ENCODE results near the gene NATD1.
"Not testable (repeated sequence)": the region's sequence is repeated elsewhere in the genome, so short reads cannot be mapped to it uniquely, and the experiment has no call there.

The NATD1 gene

DNA sequence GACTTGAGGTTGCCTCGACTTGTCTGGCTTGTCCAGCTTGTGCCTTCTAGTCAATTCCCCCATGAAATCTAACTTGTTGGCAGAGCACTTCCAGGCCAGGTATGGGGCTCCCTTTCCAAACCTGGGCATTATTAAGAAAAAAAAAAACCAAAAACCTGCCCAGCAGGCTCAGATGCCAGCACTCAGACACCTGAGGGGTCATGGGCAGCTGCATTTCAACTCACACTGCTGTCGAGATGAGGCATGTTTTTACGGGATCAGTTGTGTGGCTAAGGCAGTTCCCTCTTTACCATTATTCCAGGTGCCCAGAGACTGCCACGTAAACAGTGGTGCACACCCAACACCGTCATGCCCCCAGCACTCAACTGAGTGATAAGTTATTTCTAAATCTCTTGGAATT, 57.1 kb downstream of the NATD1 start:
- no peak overlapping the region for H3K4me3 ChIP-seq (ENCODE audit: low read depth, low read length)
- H3K27ac ChIP-seq (ENCODE audit: low read depth, low read length) = no peak overlapping the region
- H3K27me3 ChIP-seq (ENCODE audit: control insufficient read depth, insufficient read depth, low read length) = no peaks in the 10 kb centered on the region
- H3K36me3 ChIP-seq (ENCODE audit: control insufficient read depth, insufficient read depth, low read length) = peaks cover 33% of the 10 kb centered on the region
- no peak overlapping the region for H3K9ac ChIP-seq (ENCODE audit: low read length)
- no peaks in the 10 kb centered on the region for H3K9me3 ChIP-seq (ENCODE audit: control insufficient read depth, insufficient read depth, low read depth, low read length)
- peaks cover 27% of the 10 kb centered on the region for H3K4me1 ChIP-seq (ENCODE audit: control insufficient read depth, insufficient read depth, low read length)

DNA sequence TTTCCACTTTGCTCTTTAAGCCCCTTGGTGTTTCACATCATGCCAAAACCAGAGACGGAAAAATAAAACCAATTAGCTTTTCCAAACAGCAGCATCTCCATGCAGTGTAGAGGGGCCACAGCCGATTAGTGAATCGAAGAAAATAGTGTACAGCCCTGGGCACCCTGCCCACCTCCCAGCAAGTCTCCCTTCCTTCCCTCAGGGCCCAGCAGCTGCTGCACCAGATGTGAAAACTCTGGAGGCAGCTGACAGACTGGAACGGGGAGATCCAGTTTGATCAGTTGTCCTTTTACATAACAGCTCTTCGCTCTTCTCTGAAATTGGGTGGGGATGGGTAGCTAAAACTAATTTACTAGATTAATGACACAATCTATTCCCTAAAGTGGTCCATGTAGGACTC, 58.5 kb downstream of the NATD1 start:
- Histone ChIP-seq H3K9ac (ENCODE audit: low read length) (no peak overlapping the region), H3K9me3 (ENCODE audit: control insufficient read depth, insufficient read depth, low read depth, low read length) (no peaks in the 10 kb centered on the region), H3K4me3 (ENCODE audit: low read depth, low read length) (no peak overlapping the region), H3K27ac (ENCODE audit: low read depth, low read length) (no peak overlapping the region), H3K36me3 (ENCODE audit: control insufficient read depth, insufficient read depth, low read length) (peaks cover 42% of the 10 kb centered on the region), H3K4me1 (ENCODE audit: control insufficient read depth, insufficient read depth, low read length) (peaks cover 13% of the 10 kb centered on the region), H3K27me3 (ENCODE audit: control insufficient read depth, insufficient read depth, low read length) (no peaks in the 10 kb centered on the region)

DNA sequence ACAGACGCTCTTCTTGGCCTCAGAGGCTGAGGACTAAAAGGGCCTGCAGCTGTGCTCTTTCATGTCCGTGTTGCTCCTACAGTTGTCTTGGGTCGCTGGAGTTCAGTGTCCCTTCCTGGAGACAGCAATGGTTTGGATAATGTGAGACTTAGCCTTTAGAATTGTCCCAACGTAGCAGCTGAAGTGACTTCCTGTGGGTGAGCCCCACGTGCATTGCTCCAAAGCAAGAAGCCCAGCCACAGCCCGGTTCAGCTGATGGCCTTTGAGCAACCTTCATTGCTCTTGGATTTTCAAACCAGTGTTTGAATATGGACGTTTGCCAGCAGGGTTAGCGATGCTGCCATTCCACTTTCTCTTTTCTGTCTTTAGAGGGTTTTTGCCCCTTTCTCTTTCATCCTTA, 59.0 kb downstream of the NATD1 start:
- Histone ChIP-seq H3K9me3 (ENCODE audit: control insufficient read depth, insufficient read depth, low read depth, low read length) (no peaks in the 10 kb centered on the region), H3K9ac (ENCODE audit: low read length) (no peak overlapping the region), H3K27ac (ENCODE audit: low read depth, low read length) (no peak overlapping the region), H3K27me3 (ENCODE audit: control insufficient read depth, insufficient read depth, low read length) (no peaks in the 10 kb centered on the region), H3K4me1 (ENCODE audit: control insufficient read depth, insufficient read depth, low read length) (peaks cover 8% of the 10 kb centered on the region), H3K4me3 (ENCODE audit: low read depth, low read length) (no peak overlapping the region), H3K36me3 (ENCODE audit: control insufficient read depth, insufficient read depth, low read length) (peaks cover 43% of the 10 kb centered on the region)

DNA sequence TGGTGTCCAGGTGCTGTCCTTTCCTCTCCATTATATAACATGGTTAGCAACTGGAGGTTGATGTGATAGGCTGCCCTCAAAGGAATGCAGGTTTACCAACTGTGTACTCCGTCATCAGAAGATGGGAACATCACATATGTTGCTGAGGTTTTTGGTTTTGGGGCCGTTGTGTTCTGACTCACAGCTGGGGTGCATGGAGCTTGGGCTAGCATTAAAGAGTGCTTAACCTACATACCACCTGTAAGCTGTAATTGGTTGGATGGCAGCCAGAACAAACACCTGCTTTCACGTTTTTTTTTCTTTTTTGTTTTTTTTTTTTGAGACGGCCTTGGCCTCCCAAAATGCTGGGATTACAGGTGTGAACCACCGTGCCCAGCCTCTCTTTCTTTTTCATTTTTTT, 60.2 kb downstream of the NATD1 start:
- H3K36me3 ChIP-seq (ENCODE audit: control insufficient read depth, insufficient read depth, low read length) = peaks cover 44% of the 10 kb centered on the region
- no peak overlapping the region for H3K9ac ChIP-seq (ENCODE audit: low read length)
- no peak overlapping the region for H3K27ac ChIP-seq (ENCODE audit: low read depth, low read length)
- 0 out of 2 replicates have a peak, but pooled peaks cover 3% of the 10 kb centered on the region for H3K4me1 ChIP-seq (ENCODE audit: control insufficient read depth, insufficient read depth, low read length)
- H3K4me3 ChIP-seq (ENCODE audit: low read depth, low read length) = no peak overlapping the region
- no peaks in the 10 kb centered on the region for H3K9me3 ChIP-seq (ENCODE audit: control insufficient read depth, insufficient read depth, low read depth, low read length)
- no peaks in the 10 kb centered on the region for H3K27me3 ChIP-seq (ENCODE audit: control insufficient read depth, insufficient read depth, low read length)

DNA sequence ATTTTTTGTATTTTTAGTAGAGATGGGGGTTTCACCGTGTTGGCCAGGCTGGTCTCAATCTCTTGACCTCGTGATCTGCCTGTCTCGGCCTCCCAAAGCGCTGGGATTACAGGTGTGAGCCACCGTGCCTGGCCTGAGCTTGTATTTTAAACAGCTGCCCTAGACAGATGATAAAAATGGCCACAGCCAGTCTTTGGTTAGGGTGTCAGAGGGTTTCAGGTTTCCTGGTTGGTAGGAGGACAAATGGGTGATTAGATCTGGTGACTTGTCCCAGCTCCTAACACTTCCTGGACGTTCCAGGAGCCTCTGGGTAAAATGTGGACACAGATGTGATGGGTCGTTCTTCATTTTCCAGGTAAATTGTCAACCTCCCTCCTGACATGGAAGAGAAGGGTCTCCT, 60.8 kb downstream of the NATD1 start:
- not testable (repeated sequence) for H3K27me3 ChIP-seq (ENCODE audit: control insufficient read depth, insufficient read depth, low read length); H3K4me1 ChIP-seq (ENCODE audit: control insufficient read depth, insufficient read depth, low read length); H3K4me3 ChIP-seq (ENCODE audit: low read depth, low read length); H3K9me3 ChIP-seq (ENCODE audit: control insufficient read depth, insufficient read depth, low read depth, low read length); H3K9ac ChIP-seq (ENCODE audit: low read length); H3K27ac ChIP-seq (ENCODE audit: low read depth, low read length)
- peaks cover 38% of the 10 kb centered on the region for H3K36me3 ChIP-seq (ENCODE audit: control insufficient read depth, insufficient read depth, low read length)

DNA sequence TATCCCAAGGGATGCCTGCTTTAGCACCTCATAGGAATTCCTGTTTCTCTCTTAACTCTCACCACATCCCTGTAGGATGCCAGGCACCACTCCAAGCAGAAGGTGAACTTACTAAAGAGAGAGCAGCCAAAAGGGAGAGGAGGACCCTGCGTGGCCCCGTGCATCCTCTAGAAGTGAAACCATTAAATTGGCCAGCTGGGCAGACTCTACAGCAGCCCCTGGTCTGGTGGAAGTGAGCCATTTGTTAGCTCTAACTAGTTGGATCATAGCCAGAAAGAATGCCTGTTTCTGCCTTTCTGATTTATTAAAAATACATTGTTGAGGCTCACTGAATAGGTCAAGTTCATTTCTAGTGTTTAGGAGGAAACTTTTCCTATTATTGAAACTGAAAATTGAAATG, 61.5 kb downstream of the NATD1 start:
- peaks cover 31% of the 10 kb centered on the region for H3K36me3 ChIP-seq (ENCODE audit: control insufficient read depth, insufficient read depth, low read length)
- H3K4me1 ChIP-seq (ENCODE audit: control insufficient read depth, insufficient read depth, low read length) = 0 out of 2 replicates have a peak, but pooled peaks cover 3% of the 10 kb centered on the region
- no peak overlapping the region for H3K27ac ChIP-seq (ENCODE audit: low read depth, low read length)
- H3K27me3 ChIP-seq (ENCODE audit: control insufficient read depth, insufficient read depth, low read length) = no peaks in the 10 kb centered on the region
- no peak overlapping the region for H3K4me3 ChIP-seq (ENCODE audit: low read depth, low read length)
- no peak overlapping the region for H3K9ac ChIP-seq (ENCODE audit: low read length)
- H3K9me3 ChIP-seq (ENCODE audit: control insufficient read depth, insufficient read depth, low read depth, low read length) = no peaks in the 10 kb centered on the region

DNA sequence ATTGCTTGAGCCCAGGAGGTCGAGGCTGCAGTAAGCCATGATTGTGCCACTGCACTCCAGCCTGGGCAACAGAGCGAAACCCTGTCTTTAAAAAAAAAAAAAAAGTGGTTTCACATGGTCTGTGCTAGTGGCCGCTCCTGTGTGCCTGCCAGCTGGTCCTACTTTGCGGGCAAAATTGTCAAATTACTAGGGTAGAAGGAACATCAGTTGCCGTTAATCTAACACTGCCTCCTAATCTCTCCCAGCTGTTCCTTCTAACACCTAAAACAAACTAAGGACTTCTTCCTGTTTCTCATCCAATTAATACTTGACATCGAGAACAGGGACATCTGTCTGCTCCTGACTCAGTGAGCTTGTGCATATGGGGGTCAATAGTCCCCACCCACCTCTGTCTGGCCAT, 63.1 kb downstream of the NATD1 start:
- Histone ChIP-seq H3K4me3 (ENCODE audit: low read depth, low read length) (no peak overlapping the region), H3K9ac (ENCODE audit: low read length) (no peak overlapping the region), H3K9me3 (ENCODE audit: control insufficient read depth, insufficient read depth, low read depth, low read length) (no peaks in the 10 kb centered on the region), H3K27ac (ENCODE audit: low read depth, low read length) (no peak overlapping the region), H3K4me1 (ENCODE audit: control insufficient read depth, insufficient read depth, low read length) (peaks cover 3% of the 10 kb centered on the region; the same call in 1 of the 2 replicates), H3K36me3 (ENCODE audit: control insufficient read depth, insufficient read depth, low read length) (peaks cover 26% of the 10 kb centered on the region), H3K27me3 (ENCODE audit: control insufficient read depth, insufficient read depth, low read length) (no peaks in the 10 kb centered on the region)

DNA sequence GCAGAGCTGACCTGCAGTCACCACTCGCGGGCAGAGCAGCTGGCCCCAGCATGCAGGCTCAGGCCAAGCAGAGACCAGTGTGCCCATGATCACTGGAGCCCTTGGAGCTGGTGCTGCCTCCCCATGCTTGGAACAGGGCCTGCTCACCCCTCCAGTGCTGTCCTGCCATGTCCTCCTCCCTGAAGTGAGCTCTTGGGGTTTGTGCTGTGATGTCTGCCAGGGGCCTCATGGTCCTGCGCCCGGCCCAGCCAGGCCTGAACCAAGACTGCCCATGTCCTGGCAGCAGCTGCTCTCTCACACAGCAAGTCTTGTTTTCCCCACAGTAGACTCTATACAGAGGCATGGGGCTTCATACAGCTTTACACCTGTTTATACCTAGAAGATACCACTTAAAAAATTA, 63.8 kb downstream of the NATD1 start:
- Histone ChIP-seq H3K36me3 (ENCODE audit: control insufficient read depth, insufficient read depth, low read length) (peaks cover 32% of the 10 kb centered on the region), H3K27me3 (ENCODE audit: control insufficient read depth, insufficient read depth, low read length) (no peaks in the 10 kb centered on the region), H3K9me3 (ENCODE audit: control insufficient read depth, insufficient read depth, low read depth, low read length) (no peaks in the 10 kb centered on the region), H3K27ac (ENCODE audit: low read depth, low read length) (no peak overlapping the region), H3K9ac (ENCODE audit: low read length) (no peak overlapping the region), H3K4me1 (ENCODE audit: control insufficient read depth, insufficient read depth, low read length) (peaks cover 3% of the 10 kb centered on the region; the same call in 1 of the 2 replicates), H3K4me3 (ENCODE audit: low read depth, low read length) (no peak overlapping the region)
